Right lobe of liver (tissue), 4 donors: ENCODE results near the gene TPRN.

Source experiments
- CTCF ChIP-seq, 4 donors: fragments of 200-600 bp in 3 of 4; fragments of 450-650 bp in 1 of 4; IDR thresholded peaks; one replicate each; pipeline versions ENCODE4 v1.5.1 to v1.8.0; 2016 to 2022; ENCODE audit warnings: antibody characterized with exemption in 4 of 4, mild to moderate bottlenecking in 2 of 4
- POLR2A ChIP-seq: fragments of 450-650 bp; IDR thresholded peaks from one replicate; pipeline ENCODE4 v1.6.1; 2017; ENCODE audit warnings: antibody characterized with exemption, mild to moderate bottlenecking
- donor health status: DM: no; HTN: no; CAD: no.
- donor health status: DM: no; HTN: no; CAD: no.
- donor health status: DM: no; HTN: yes; CAD: no.

GRCh38 chr9:137175345-137175961 is 25.1 kb downstream of the TPRN start:
- no peak for TF ChIP-seq CTCF (IDR thresholded peaks at IDR 0.05)
- no peak for TF ChIP-seq POLR2A
